OCI-LY7 (cell line): Measurements from ENCODE around the gene CDK14. TPM values are rescaled to one million over a fixed set of nuclear protein-coding genes. Genes with fewer than 3 reads are reported as not detected.

Source experiments
- total RNA-seq, 2 experiments: library from RNA; depleted of rRNA in 1 of 2; stranded (reverse); fragments of >200 nt in 1 of 2; shearing (Covaris generic) in 1 of 2; gene quantifications; 2 replicates each; pipeline ENCODE4 v1.2.3, GENCODE V29; 2014 to 2022

CDK14 gene
- total RNA-seq, 2 experiments from 2014 or later, result 90.7 to 111 TPM

Other genes with a start within 250 kb of the CDK14 start
- gene GTPBP10, start 249.6 kb upstream of the CDK14 start, total RNA-seq (2014; rRNA removed; shearing (Covaris generic)), result 13.1 and 16.5 TPM in 2 replicates
- gene GTPBP10, start 249.6 kb upstream of the CDK14 start, total RNA-seq (2022), result 38.8 and 43.4 TPM in 2 replicates
- 8.2 and 11.0 TPM in 2 replicates for gene CLDN12, start 192.9 kb upstream of the CDK14 start, total RNA-seq (2014; rRNA removed; shearing (Covaris generic))
- 17.0 and 20.4 TPM in 2 replicates for gene CLDN12, start 192.9 kb upstream of the CDK14 start, total RNA-seq (2022)
- gene PTTG1IP2, start 126.7 kb upstream of the CDK14 start, total RNA-seq (2014; rRNA removed; shearing (Covaris generic)), result not detected in 2 replicates
- not detected in 2 replicates for gene PTTG1IP2, start 126.7 kb upstream of the CDK14 start, total RNA-seq (2022)